Natural killer cell treated with Interleukin-12 subunit alpha and Interleukin-12 subunit beta and Interleukin-15 and Interleukin-18, amount 100 ng/mL, for 72 hours (primary cell): ENCODE data around the gene SLC39A3. TPM values are rescaled to one million over a fixed set of nuclear protein-coding genes. Genes with fewer than 3 reads are reported as not detected.

Source experiments
- ATAC-seq, 2 donors: fragments of 150-1000 bp; cut with Tn5 transposase in 1 of 2; sonication (Bioruptor Pico), chemical (Tn5 transposase) in 1 of 2; 2 replicates each; pipeline ENCODE4 v1.10.0; 2021
- DNase-seq: peaks from one replicate; pipeline ENCODE4 v3.0.0; 2022; ENCODE audit warnings: low spot score
- H3K27ac Mint-ChIP-seq, 2 donors: 1 replicate in 1 of 2; 2 replicates in 1 of 2; pipeline ENCODE4 v1.8.0; 2022; ENCODE audit warnings: mixed read lengths in 2 of 2, mild to moderate bottlenecking in 1 of 2, moderate library complexity in 1 of 2
- H3K27me3 Mint-ChIP-seq, 2 donors: 1 replicate in 1 of 2; 2 replicates in 1 of 2; pipeline ENCODE4 v1.8.0; 2022; ENCODE audit warnings: mixed read lengths in 2 of 2
- H3K36me3 Mint-ChIP-seq: one replicate; pipeline ENCODE4 v1.8.0; 2022; ENCODE audit warnings: mixed read lengths
- H3K4me1 Mint-ChIP-seq, 2 donors: 1 replicate in 1 of 2; 2 replicates in 1 of 2; pipeline ENCODE4 v1.8.0; 2022; ENCODE audit warnings: low read depth in 2 of 2, mixed read lengths in 2 of 2, mild to moderate bottlenecking in 1 of 2
- H3K4me3 Mint-ChIP-seq: one replicate; pipeline ENCODE4 v1.8.0; 2022; ENCODE audit warnings: mixed read lengths
- H3K9me3 Mint-ChIP-seq: 2 replicates; pipeline ENCODE4 v1.8.0; 2022; ENCODE audit warnings: mixed read lengths
- total RNA-seq, 2 donors: library from RNA; stranded (reverse); gene quantifications; one replicate each; pipeline ENCODE4 v1.2.3, GENCODE V29; 2022

Gene SLC39A3, protein sequence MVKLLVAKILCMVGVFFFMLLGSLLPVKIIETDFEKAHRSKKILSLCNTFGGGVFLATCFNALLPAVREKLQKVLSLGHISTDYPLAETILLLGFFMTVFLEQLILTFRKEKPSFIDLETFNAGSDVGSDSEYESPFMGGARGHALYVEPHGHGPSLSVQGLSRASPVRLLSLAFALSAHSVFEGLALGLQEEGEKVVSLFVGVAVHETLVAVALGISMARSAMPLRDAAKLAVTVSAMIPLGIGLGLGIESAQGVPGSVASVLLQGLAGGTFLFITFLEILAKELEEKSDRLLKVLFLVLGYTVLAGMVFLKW
- 10 to 100 TPM; 30.5 to 91.6 TPM for total RNA-seq

DNA sequence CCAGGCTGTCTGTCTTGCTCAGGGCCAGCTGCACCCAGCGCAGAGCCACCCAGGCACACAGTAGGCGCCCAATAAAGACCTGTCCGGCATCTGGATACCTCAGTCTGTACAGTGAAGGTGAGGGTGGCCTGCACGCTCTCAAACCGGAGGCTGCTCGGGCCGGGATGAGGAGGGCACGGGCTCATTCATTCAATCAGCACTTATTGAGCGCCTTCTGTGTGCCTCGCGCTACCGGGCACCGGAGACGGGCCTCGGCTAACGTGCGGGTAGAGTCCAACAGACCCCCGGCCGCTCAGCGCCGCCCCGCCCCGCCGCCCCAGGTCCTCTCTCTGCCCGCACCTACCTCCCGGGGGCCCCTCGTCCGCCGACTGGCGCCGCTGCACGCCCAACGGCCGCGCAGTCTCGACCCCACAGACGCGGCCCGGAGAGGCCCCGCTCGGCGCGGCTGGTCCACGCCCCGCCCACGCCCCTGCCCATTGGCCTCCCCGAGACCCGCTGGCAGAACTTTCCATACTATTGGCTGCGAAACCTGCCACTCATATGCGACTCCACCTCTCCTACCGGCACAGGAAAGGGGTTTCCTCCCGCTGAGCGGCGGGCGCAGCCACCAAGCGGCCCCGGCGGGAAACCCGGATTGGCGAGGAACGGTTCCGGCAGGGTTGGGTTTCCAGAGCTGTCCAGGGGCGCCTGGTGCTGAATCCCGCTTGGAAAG, at the start of gene SLC39A3:
Gene SLC39A3 (minus strand): TSS at position 416 of the 712 bp plus-strand sequence. CDS start 2,760 bp downstream, outside the sequence.
- no peaks in the 10 kb centered on the region for H3K36me3 Mint-ChIP-seq
- H3K27me3 Mint-ChIP-seq: peaks cover 12% of the 10 kb centered on the region in 2 donors
- H3K4me1 Mint-ChIP-seq: peaks cover 12 to 17% of the 10 kb centered on the region in 2 donors
- DNase-seq (peak; percentile 99), ATAC-seq (peak; percentile 99 to 100)
- peak within 1 kb of the TSS; percentile 92 for H3K4me3 Mint-ChIP-seq
- H3K9me3 Mint-ChIP-seq: no peaks in the 10 kb centered on the region
- peak within 1 kb of the TSS; percentile 51 to 60 for H3K27ac Mint-ChIP-seq

DNA sequence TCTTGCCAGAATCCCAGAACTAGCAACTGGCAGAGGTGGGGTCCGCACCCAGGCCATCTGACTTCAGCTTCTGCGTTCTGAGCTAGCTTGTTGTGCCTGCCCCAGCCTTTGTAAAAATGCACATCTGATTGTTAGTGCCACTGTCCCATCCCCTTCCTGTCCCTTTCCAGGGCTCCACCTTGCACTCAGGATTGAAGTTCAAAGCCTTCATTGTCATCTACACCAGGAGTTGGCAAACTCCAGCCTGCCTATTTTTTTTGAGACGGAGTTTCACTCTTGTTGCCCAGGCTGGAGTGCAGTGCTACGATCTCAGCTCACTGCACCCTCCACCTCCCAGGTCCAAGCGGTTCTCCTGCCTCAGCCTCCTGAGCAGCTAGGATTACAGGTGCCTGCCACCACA, 48.4 kb upstream of the SLC39A3 start:
- no peaks in the 10 kb centered on the region for H3K27me3 Mint-ChIP-seq
- H3K4me1 Mint-ChIP-seq: peaks cover 12 to 26% of the 10 kb centered on the region in 2 donors
- H3K36me3 Mint-ChIP-seq: no peaks in the 10 kb centered on the region
- H3K4me3 Mint-ChIP-seq: peak overlapping the region; percentile 63
- H3K27ac Mint-ChIP-seq: no peak overlapping the region
- no peaks in the 10 kb centered on the region for H3K9me3 Mint-ChIP-seq
- DNase-seq (no peak), ATAC-seq (no peak)

DNA sequence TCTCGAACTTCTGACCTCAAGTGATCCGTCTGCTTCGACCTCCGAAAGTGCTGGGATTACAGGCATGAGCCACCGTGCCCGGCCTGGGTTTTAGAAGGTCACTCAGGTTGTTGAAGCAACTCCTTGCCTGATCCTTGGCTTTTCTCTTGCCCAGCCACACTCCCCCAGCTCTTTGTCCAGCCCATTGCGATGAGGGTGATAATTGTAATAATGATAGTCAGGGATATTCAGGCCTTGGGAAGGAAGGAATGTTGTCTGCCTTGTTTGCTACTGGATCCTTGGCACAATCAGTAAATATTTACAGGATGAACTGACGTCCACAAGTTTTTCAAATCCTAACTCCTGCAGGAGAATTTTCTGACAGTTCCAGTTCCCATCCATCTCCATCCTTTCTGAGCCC, 47.3 kb upstream of the SLC39A3 start:
- no peak for ATAC-seq
- no peak for DNase-seq
- Mint-ChIP-seq H3K27me3 (no peaks in the 10 kb centered on the region), H3K36me3 (no peaks in the 10 kb centered on the region), H3K27ac (no peak overlapping the region), H3K9me3 (no peaks in the 10 kb centered on the region), H3K4me1 (peaks cover 18 to 32% of the 10 kb centered on the region in 2 donors), H3K4me3 (peak overlapping the region; percentile 93)

DNA sequence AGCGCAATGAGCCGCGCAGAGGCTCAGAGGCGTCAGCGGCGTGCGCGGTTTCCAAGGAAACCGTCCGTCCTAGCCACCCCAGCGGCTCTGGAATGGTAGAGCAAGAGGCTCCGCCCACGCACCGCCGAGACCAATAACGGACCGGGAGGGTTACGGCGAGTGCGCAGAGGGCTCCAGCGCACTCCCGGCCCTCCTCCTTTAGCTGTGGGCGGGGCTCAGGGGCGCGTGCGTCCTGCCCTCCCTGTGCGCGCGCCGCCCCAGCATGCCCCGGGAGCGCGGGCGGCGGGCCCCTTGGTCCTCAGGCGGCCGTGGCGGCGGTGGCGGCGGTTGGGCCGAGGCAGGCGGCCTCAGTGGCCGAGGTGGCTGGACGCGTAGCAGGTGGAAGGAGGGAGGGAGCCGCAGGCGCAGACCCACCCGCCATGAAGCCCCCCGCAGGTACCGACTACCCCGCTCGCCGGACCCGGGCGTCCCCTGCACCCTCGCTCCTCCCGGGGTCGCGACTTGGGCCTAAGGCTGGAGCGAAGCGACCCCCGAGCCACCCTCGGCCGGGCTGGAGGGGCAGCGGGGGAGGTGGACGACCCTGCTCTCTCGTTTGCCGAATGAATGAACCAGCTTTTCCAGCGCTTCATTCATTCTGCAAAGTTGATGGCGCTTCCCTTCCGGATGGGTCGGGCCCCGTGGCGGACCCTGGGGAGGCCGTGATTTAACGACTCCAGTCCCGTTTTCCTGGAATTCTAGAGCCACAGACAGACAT, 45.6 kb upstream of the SLC39A3 start, which contains the start of gene THOP1:
Gene THOP1 (plus strand): TSS at position 260 of the 754 bp plus-strand sequence. CDS start 160 bp downstream, at position 420.
- Mint-ChIP-seq H3K4me1 (peaks cover 27 to 37% of the 10 kb centered on the region in 2 donors), H3K36me3 (no peaks in the 10 kb centered on the region), H3K27ac (peak within 1 kb of the TSS; percentile 87 to 93), H3K27me3 (no peaks in the 10 kb centered on the region), H3K9me3 (no peaks in the 10 kb centered on the region), H3K4me3 (peak within 1 kb of the TSS; percentile 94)
- peak; percentile 92 to 93 for ATAC-seq
- peak; percentile 99 for DNase-seq

DNA sequence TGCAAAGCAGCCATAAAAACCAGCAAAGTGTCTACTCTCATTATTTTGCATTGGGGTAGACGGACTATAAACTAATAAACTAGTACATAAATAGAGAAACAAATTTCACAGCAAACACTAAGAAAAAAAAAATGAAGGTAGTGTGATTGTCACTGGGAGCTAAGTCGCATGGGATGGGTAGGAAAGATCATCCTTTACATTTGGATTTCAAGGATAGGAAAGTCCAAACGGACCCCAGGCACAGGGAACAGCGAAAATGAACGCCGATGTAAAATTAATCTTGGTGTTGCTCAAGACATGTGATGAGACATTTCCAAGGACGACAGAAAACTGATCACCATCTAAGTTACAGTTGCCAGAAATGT, 43.9 kb upstream of the SLC39A3 start:
- ATAC-seq (no peak), DNase-seq (no peak)
- H3K36me3 Mint-ChIP-seq: no peaks in the 10 kb centered on the region
- peak overlapping the region; percentile 94 for H3K4me3 Mint-ChIP-seq
- H3K9me3 Mint-ChIP-seq: no peaks in the 10 kb centered on the region
- peaks cover 32 to 42% of the 10 kb centered on the region in 2 donors for H3K4me1 Mint-ChIP-seq
- peak overlapping the region; percentile 93 to 95 for H3K27ac Mint-ChIP-seq
- H3K27me3 Mint-ChIP-seq: no peaks in the 10 kb centered on the region

DNA sequence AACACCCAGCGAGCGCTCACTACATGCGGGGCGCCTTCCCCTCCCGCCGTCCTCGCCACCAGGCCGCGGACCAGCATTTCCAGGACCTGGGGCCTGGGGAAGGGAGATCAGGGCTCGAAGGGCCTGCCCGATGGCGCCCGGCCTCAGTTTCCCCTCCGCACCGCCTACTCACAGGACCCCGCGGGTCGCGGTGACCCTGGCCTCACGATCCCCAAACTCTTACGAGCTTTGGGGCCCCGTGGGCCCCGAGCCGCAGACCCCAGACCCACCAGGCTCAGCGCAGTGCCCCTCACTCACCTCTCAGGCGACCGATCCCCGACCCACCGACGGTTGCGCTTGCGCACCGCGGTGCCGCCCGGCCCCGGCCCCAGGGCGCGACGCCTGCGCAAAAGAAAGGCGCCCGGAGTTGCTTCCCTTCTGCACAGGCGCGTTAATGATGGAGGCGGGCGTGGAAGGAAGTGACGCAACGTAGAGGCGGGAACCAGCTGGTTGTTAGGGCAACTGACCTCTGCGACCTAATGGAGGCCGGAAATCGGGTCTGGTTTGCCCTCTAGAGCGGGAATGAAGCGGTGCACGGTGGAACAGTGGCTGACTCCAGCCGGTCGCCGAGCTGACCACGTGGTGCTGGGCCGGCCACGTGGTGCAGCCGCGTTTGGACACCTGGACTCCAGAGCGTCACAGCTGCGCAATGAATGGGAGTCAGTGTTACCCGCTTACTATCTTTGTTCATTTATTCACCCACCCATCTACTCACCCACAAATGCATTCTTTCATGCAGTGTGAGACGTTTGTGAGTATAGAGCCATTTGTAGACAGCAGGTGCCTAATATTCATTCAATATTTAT, 43.3 kb upstream of the SLC39A3 start, which contains the start of gene SGTA:
Gene SGTA (minus strand): TSS at position 338 of the 845 bp plus-strand sequence. CDS start 14,205 bp downstream, outside the sequence.
- Mint-ChIP-seq H3K27ac (peak within 1 kb of the TSS; percentile 93 to 95), H3K4me1 (peaks cover 35 to 40% of the 10 kb centered on the region in 2 donors), H3K9me3 (no peaks in the 10 kb centered on the region), H3K4me3 (peak within 1 kb of the TSS; percentile 94), H3K27me3 (no peaks in the 10 kb centered on the region), H3K36me3 (no peaks in the 10 kb centered on the region)
- ATAC-seq (peak; percentile 87 to 91), DNase-seq (peak; percentile 97)

DNA sequence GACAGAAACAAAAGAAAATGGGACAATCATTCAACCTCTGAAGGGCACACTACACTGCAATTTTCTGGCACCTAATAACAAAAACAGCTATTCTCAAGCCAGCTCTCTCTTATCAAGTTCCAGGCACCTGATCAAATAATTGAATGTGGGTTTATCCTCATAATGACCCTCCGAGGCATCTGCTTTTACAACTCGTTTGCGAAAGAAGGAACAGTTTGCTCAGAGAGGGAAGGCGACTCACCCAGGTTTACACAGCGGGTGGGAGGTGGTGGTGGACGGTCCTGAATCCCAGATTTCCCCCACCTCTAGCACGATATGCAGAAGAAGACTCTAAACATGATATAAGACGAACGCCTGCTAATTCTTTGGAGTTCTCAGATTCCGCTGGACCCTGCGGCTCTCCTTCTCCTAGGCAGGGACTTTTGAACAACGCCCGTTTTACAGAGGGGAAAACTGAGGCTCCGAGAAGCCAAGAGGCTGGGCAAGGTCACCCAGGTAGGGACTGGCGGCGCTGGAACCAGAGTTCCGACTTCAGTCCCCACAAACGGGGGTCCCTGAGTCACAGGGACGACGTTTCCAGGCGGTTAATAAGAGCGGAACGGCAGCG, 42.6 kb upstream of the SLC39A3 start:
- Mint-ChIP-seq H3K4me1 (peaks cover 33 to 34% of the 10 kb centered on the region in 2 donors), H3K4me3 (peak overlapping the region; percentile 94), H3K27ac (peak overlapping the region; percentile 93 to 95), H3K27me3 (no peaks in the 10 kb centered on the region), H3K9me3 (no peaks in the 10 kb centered on the region), H3K36me3 (no peaks in the 10 kb centered on the region)
- DNase-seq (no peak), ATAC-seq (no peak)

DNA sequence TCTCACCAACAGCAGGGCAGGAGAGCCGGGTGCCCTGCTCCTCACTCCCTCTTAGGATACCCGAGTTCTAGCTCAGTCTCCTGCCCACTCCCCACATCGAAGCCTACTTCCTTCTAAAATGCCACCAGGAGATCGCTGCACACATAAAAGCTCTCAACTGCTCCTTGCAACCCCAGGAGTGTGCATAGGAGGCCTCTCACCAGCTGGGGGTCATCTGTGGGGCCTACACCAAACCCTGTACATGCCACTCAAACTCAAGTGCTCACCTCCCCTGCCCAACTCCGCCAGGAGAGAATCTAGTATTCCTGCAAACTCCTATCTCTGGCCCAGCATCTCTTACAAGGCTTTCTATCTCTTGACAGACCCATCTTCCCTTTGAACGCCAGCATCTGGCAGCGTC, 40.5 kb upstream of the SLC39A3 start:
- Mint-ChIP-seq H3K4me3 (peak overlapping the region; percentile 0), H3K27ac (peak overlapping the region in 1 of 2 donors; percentile 6), H3K9me3 (no peaks in the 10 kb centered on the region), H3K27me3 (no peaks in the 10 kb centered on the region), H3K4me1 (peaks cover 35 to 39% of the 10 kb centered on the region in 2 donors), H3K36me3 (no peaks in the 10 kb centered on the region)
- ATAC-seq (no peak), DNase-seq (no peak)

DNA sequence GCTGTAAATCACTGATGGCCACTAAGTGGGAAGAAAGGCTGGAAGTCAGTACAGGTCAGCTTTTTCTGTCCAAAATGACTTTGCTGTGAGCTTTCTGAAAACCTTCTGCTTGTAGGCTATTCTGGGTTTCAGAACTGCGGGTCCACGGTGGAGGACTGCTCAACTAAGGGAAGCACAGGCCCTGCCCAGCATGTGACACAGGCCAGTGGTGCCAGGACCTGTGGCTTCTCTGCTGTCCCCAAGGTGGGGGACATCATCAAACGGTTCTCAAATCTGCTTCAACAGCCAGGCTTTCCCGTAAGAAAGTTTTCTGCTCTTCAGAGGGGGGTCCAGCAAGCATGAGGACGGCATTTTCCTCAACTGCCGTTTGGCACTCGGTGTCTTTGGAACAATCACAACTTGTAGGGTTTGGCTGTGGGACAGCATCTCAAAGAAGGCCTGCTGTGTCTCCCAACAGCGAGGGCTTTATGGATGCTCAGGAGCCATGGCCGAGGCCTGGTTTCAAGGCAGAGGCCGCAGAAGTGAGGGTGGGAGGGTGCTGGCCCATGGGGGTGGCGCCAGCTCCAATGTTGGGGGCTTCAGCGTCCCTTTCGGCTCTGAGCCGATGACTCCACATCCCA, 39.4 kb upstream of the SLC39A3 start:
- Mint-ChIP-seq H3K27ac (no peak overlapping the region), H3K4me1 (peaks cover 37 to 45% of the 10 kb centered on the region in 2 donors), H3K36me3 (no peaks in the 10 kb centered on the region), H3K9me3 (no peaks in the 10 kb centered on the region), H3K4me3 (no peak overlapping the region), H3K27me3 (no peaks in the 10 kb centered on the region)
- ATAC-seq (no peak), DNase-seq (no peak)

DNA sequence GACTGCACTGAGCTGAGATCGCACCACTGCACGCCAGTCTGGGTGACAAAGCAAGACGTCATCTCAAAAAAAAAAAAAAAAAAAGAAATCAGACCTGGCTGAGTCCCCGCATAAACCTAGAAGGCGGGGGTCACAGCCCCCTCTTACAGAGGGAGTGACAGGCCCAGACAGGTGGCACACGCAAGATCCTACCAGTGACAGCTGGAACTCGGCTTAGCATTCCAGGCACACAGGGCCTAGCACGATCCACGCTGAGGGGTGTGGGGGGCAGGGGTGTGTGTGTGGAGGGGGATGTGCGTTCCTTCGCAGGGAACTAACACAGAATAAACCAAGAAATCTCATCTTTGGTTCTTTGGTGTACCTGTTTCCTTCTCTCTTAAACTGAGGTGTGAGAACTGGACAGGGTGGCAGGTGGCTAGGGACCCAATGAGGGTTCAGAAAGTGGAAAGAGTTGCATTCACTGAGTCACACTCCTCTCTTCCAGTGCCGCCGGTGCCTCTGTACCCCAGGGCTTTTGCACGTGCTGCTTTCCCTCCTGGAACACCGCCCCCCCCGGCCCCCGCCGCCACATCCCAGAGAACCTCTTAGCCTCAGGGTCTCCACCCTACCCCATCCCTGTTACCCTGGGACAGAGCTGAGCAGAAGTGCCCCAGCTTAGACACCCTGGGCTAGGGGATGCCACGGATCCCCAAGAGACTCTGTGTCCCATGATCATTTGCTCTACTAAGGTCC, 38.3 kb upstream of the SLC39A3 start:
- Mint-ChIP-seq H3K4me3 (no peak overlapping the region), H3K27ac (no peak overlapping the region), H3K9me3 (no peaks in the 10 kb centered on the region), H3K27me3 (no peaks in the 10 kb centered on the region), H3K4me1 (peaks cover 31 to 42% of the 10 kb centered on the region in 2 donors), H3K36me3 (no peaks in the 10 kb centered on the region)
- ATAC-seq (no peak), DNase-seq (no peak)

DNA sequence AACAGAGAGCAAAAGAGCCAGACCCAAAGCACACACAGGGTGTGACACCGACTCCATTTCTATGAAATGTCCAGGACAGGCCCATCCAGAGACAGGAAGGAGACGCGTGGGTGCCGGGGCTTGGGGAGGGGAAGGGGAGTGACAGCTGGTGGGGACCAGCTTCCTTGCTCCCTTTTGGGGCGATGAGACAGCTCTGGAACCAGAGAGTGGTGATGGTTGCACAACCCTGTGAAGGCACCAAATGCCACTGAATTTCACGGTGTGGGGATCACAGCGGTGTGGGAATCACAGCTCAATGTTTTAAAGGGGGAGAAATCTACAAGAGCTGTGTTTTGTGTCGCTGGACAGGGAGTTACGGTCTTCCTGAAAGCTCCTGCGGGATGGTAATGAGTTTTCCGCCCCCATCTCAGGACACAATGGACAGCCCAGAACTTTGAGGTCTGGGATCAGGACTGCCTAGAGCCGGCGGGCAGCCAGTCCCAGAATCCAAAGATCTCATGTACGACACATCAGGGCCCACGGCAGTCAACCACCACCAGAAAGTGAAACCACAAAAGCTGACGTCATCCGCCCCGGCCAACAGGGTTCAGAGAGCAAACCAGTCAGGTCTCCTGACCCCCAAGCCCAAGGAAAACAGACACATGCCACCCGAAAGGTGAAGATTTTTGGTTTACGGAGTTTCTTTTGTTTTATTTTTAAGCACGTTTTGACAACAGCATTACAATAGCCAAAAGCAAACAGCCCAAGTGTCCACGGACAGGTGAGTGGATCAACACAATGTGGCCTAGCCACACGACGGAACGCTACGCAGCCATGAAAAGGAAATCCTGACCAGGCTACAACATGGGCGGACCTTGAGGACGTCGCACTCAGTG, 36.0 kb upstream of the SLC39A3 start:
- Mint-ChIP-seq H3K9me3 (no peaks in the 10 kb centered on the region), H3K27me3 (no peaks in the 10 kb centered on the region), H3K36me3 (no peaks in the 10 kb centered on the region), H3K27ac (peak overlapping the region; percentile 87 to 97), H3K4me1 (peaks cover 29 to 37% of the 10 kb centered on the region in 2 donors), H3K4me3 (peak overlapping the region; percentile 86)
- ATAC-seq (peak; percentile 81 to 83), DNase-seq (peak; percentile 85)
